HFF-Myc (cell line): ENCODE measurements around the gene NTN5.

Experiments
- DNase-seq: peaks from one replicate; pipeline ENCODE4 v3.0.0-alpha.2; 2011; ENCODE audit warnings: low read depth; ENCODE audit errors: extremely low read depth
- H3K4me3 ChIP-seq: replicated peaks from 2 replicates; pipeline ENCODE4 v1.5.1; 2011; ENCODE audit warnings: low read depth, mild to moderate bottlenecking, control low read depth, low read length
- CTCF ChIP-seq: IDR thresholded peaks from 2 replicates; pipeline ENCODE4 v1.5.1; 2012; ENCODE audit warnings: mild to moderate bottlenecking, low read depth, low read length, control low read depth; ENCODE audit errors: missing control alignments

Gene NTN5

GRCh38 chr19:48674921-48675824 lies 2.4 kb upstream of the NTN5 start:
- TF ChIP-seq CTCF = peak; percentile 89
- H3K4me3 ChIP-seq = no peak overlapping the region
- peak; percentile 65 for DNase-seq

GRCh38 chr19:48674216-48674809 lies 1.5 kb upstream of the NTN5 start:
- no peak overlapping the region for H3K4me3 ChIP-seq
- no peak for DNase-seq
- TF ChIP-seq CTCF = no peak

- DNase-seq = no peak
- no peak overlapping the region for H3K4me3 ChIP-seq
- TF ChIP-seq CTCF = no peak
These were observed 751 bp upstream of the NTN5 start for GRCh38 chr19:48673436-48674100.

GRCh38 chr19:48671446-48671995 lies 1.3 kb downstream of the NTN5 start:
- no peak for TF ChIP-seq CTCF
- H3K4me3 ChIP-seq = no peak overlapping the region
- no peak for DNase-seq

- DNase-seq = no peak
- TF ChIP-seq CTCF = no peak
- no peak overlapping the region for H3K4me3 ChIP-seq
These were observed 1.9 kb downstream of the NTN5 start for GRCh38 chr19:48670699-48671445.
